HFFc6 (cell line): ENCODE results near the gene GM2A. TPM values are rescaled to one million over a fixed set of nuclear protein-coding genes. Genes with fewer than 3 reads are reported as not detected.
"Not testable (repeated sequence)": the region's sequence is repeated elsewhere in the genome, so short reads cannot be mapped to it uniquely, and the experiment has no call there.

Experiments
- DNase-seq: peaks from one replicate; pipeline ENCODE4 v3.0.0-alpha.2; 2018
- H3K27ac Mint-ChIP-seq: 2 replicates; pipeline ENCODE4 v1.8.0; 2020; ENCODE audit warnings: mild to moderate bottlenecking, mixed read lengths
- H3K27me3 Mint-ChIP-seq: 2 replicates; pipeline ENCODE4 v1.8.0; 2021; ENCODE audit warnings: mild to moderate bottlenecking, moderate library complexity, mixed read lengths; ENCODE audit not compliant: insufficient read depth
- H3K36me3 Mint-ChIP-seq: 2 replicates; pipeline ENCODE4 v1.8.0; 2021; ENCODE audit warnings: low read depth, mixed read lengths
- H3K4me1 Mint-ChIP-seq: 2 replicates; pipeline ENCODE4 v1.8.0; 2020; ENCODE audit warnings: low read depth, mixed read lengths
- H3K4me3 Mint-ChIP-seq: 2 replicates; pipeline ENCODE4 v1.8.0; 2020; ENCODE audit warnings: mild to moderate bottlenecking, moderate library complexity, mixed read lengths
- H3K9me3 Mint-ChIP-seq: 2 replicates; pipeline ENCODE4 v1.8.0; 2020; ENCODE audit warnings: mild to moderate bottlenecking, mixed read lengths
- total RNA-seq, 6 experiments: library from RNA; stranded (reverse); fragmentation: NEBNext Ultra II Directional; extraction: Animal tissue kit (Norgen Biotek cat#: 25700); gene quantifications; 2 replicates in 1 of 6; 3 replicates in 5 of 6; pipeline ENCODE4 v1.2.3, GENCODE V29; 2021
- TF ChIP-seq, protein P1 (sequence below): fragments of 200-600 bp; sonication (generic); IDR thresholded peaks from 2 replicates; pipeline ENCODE4 v1.5.0; 2021; ENCODE audit warnings: antibody characterized with exemption, mild to moderate bottlenecking

Gene GM2A
- total RNA-seq, 6 experiments from 2014 or later, result 26.0 to 34.8 (median 28.5) TPM

DNA sequence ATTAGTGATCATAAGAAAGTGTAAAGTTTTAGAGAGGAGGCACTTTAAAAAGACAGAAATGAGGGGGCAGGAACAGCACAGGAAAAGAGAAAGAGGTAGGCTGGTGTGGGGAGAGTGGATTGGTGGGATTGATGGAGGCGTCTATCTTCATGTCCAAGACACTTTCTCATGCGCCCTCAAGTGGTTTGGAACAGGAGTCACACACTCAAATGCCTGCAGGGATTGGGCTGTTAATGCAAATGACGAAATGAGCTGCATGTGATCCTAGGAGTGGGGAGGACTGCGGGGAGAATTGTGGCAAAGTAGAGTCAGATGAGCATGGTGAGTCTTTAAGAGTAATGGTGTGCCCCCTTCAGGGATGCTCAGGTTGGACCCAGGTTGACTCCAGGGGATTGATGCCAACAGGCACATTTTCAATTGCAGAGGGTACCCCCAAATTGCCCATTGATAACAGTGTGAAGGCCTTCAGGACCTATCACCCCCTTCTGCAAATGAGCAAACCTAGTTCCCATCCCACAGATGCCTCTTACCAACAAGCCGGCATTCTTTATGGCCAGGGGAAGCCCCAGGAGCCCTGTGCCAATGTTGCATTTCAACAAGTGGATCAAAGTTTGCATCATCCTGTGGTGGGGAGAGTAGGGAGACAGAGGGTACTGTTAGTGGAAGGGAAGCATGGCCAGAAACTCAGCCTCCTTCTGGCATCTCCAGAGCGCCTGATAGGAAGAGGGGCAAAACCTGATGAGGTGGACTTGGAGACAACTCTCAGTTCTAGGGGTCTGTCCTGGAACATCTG, 45.3 kb downstream of the GM2A start:
- Mint-ChIP-seq H3K4me1 (no peaks in the 10 kb centered on the region), H3K36me3 (no peaks in the 10 kb centered on the region), H3K27me3 (peaks cover 20% of the 10 kb centered on the region), H3K27ac (no peak overlapping the region), H3K4me3 (no peak overlapping the region), H3K9me3 (no peaks in the 10 kb centered on the region)
- TF ChIP-seq, protein P1, sequence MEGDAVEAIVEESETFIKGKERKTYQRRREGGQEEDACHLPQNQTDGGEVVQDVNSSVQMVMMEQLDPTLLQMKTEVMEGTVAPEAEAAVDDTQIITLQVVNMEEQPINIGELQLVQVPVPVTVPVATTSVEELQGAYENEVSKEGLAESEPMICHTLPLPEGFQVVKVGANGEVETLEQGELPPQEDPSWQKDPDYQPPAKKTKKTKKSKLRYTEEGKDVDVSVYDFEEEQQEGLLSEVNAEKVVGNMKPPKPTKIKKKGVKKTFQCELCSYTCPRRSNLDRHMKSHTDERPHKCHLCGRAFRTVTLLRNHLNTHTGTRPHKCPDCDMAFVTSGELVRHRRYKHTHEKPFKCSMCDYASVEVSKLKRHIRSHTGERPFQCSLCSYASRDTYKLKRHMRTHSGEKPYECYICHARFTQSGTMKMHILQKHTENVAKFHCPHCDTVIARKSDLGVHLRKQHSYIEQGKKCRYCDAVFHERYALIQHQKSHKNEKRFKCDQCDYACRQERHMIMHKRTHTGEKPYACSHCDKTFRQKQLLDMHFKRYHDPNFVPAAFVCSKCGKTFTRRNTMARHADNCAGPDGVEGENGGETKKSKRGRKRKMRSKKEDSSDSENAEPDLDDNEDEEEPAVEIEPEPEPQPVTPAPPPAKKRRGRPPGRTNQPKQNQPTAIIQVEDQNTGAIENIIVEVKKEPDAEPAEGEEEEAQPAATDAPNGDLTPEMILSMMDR, result no peak
- DNase-seq, result no peak

DNA sequence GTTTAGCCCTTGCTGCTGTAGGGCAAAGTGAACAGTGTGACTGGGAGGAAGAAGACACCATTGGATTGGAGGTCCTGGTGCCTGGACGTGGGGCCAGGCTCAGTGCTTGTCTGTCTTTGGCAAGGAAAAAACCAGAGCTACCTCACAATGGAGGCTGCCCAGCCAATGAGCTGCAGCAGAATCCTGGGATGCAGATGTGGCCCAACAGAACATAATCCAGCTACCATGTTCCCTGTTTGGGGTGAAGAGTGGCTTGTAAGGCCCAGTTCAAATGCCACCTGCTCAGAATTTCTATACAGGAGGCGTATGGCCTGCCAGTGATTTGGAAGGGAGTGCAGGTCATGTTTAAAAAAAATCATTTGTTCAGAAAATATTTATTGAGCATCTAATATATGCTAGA, 50.7 kb downstream of the GM2A start, which contains the start of gene SLC36A3:
Gene SLC36A3, minus strand, starts transcription at position 101 of the 400 bp plus-strand sequence. CDS start 412 bp downstream, outside the sequence.
- no peak within 1 kb of the TSS for H3K4me3 Mint-ChIP-seq
- no peaks in the 10 kb centered on the region for H3K4me1 Mint-ChIP-seq
- H3K9me3 Mint-ChIP-seq, result no peaks in the 10 kb centered on the region
- no peaks in the 10 kb centered on the region for H3K36me3 Mint-ChIP-seq
- H3K27ac Mint-ChIP-seq, result no peak within 1 kb of the TSS
- peaks cover 25% of the 10 kb centered on the region for H3K27me3 Mint-ChIP-seq
- TF ChIP-seq, protein P1, result no peak
- DNase-seq, result no peak

DNA sequence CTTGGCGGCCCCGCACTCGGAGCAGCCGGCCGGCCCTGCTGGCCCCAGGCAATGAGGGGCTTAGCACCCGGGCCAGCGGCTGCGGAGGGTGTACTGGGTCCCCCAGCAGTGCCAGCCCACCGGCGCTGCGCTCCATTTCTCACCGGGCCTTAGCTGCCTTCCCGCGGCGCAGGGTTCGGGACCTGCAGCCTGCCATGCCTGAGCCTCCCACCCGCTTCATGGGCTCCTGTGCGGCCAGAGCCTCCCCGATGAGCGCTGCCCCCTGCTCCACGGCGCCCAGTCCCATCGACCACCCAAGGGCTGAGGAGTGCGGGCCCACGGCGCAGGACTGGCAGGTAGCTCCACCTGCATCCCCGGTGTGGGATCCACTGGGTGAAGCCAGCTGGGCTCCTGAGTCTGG, 56.3 kb downstream of the GM2A start:
- H3K27me3 Mint-ChIP-seq, result peaks cover 27% of the 10 kb centered on the region
- not testable (repeated sequence) for H3K4me3 Mint-ChIP-seq, H3K36me3 Mint-ChIP-seq, H3K27ac Mint-ChIP-seq, H3K4me1 Mint-ChIP-seq, DNase-seq
- H3K9me3 Mint-ChIP-seq, result peaks cover 11% of the 10 kb centered on the region

DNA sequence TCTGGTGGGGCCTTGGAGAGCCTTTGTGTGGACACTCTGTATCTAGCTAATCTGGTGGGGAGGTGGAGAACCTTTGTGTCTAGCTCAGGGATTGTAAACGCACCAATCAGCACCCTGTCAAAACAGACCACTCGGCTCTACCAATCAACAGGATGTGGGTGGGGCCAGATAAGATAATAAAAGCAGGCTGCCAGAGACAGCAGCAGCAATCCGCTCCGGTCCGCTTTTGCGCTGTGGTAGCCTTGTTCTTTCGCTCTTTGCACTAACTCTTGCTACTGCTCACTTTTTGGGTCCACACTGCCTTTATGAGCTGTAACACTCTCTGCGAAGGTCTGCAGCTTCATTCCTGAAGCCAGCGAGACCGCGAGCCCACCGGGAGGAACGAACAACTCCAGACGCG, 56.8 kb downstream of the GM2A start:
- not testable (repeated sequence) for H3K4me1 Mint-ChIP-seq, H3K36me3 Mint-ChIP-seq, H3K27ac Mint-ChIP-seq, H3K4me3 Mint-ChIP-seq, DNase-seq
- Mint-ChIP-seq H3K27me3 (peaks cover 27% of the 10 kb centered on the region), H3K9me3 (peaks cover 11% of the 10 kb centered on the region)

DNA sequence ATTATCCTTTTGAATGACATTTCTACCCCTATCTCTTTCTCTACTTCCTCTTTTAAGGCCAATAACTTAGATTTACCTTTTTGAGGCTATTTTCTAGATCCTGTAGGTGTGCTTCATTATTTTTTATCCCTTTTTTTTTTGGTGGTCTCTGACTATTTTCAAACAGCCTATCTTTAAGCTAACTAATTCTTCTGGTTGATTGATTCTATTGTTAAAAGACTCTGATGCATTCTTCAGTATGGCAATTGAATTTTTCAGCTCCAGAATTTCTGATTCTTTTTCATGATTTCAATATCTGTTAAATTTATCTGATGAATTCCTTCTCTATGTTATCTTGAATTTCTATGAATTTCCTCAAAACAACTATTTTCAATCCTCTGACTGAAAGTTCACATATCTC, 57.9 kb downstream of the GM2A start:
- H3K27me3 Mint-ChIP-seq, result peaks cover 22% of the 10 kb centered on the region
- no peak overlapping the region for H3K4me3 Mint-ChIP-seq
- DNase-seq, result no peak
- H3K4me1 Mint-ChIP-seq, result peaks cover 3% of the 10 kb centered on the region; the same call in 1 of the 2 replicates
- peaks cover 11% of the 10 kb centered on the region for H3K9me3 Mint-ChIP-seq
- no peaks in the 10 kb centered on the region for H3K36me3 Mint-ChIP-seq
- TF ChIP-seq, protein P1, result no peak
- no peak overlapping the region for H3K27ac Mint-ChIP-seq

DNA sequence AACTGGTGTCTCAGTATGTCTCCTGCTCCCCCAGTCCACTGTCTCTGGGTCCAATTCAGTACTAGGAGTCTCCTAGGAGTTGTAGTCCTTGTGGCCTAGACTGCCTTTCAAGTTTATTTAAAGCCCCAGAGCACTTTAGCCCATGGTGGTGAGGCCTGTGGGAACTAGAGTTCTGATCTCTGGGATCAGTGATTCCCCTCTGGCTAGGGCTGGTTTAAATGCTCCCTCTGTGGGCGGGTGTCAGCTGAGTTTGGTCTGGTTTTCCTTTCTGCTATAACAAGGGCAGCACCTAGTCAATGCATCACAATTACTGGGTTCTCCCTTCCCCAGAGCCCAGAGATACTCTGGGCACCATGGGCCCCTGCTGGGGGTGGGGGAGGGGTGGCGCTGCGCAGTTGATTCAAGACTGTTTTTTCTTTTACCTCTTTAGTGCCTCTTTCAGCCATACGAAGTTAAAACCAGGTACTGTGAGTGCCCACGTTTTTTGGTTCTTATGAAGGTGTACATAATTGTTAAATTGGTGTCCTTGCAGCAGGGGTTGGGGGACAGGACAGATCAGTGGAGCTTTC, 59.9 kb downstream of the GM2A start:
- peaks cover 6% of the 10 kb centered on the region; the same call in 1 of the 2 replicates for H3K4me1 Mint-ChIP-seq

More for the DNA sequence above, 59.9 kb downstream of the GM2A start:
- H3K4me3 Mint-ChIP-seq, result no peak overlapping the region
- H3K9me3 Mint-ChIP-seq, result peaks cover 11% of the 10 kb centered on the region
- peaks cover 23% of the 10 kb centered on the region for H3K27me3 Mint-ChIP-seq
- TF ChIP-seq, protein P1, result no peak
- no peaks in the 10 kb centered on the region for H3K36me3 Mint-ChIP-seq
- H3K27ac Mint-ChIP-seq, result no peak overlapping the region
- DNase-seq, result no peak
